SK-N-DZ (cell line): ENCODE results near the gene NAA38.

Experiments
- DNase-seq: peaks from one replicate; pipeline ENCODE4 v3.0.0-alpha.2; 2015; ENCODE audit warnings: low spot score

The NAA38 gene

GRCh38 chr17:7841396-7841914 is 15.9 kb downstream of the NAA38 start:
- DNase-seq = peak; percentile 77

- no peak for DNase-seq
These were observed 16.5 kb downstream of the NAA38 start for GRCh38 chr17:7840875-7841274.

- DNase-seq = no peak
These were observed 16.9 kb downstream of the NAA38 start for GRCh38 chr17:7840441-7840840.

- DNase-seq = no peak
These were observed 17.5 kb downstream of the NAA38 start for GRCh38 chr17:7839876-7840261.

GRCh38 chr17:7839190-7839875 is 18.0 kb downstream of the NAA38 start:
- no peak for DNase-seq

GRCh38 chr17:7838090-7839075 is 19.0 kb downstream of the NAA38 start:
- DNase-seq = peak; percentile 83

- DNase-seq = peak; percentile 43
These were observed 19.8 kb downstream of the NAA38 start for GRCh38 chr17:7837408-7838088.

- DNase-seq = peak; percentile 99
These were observed 20.6 kb downstream of the NAA38 start for GRCh38 chr17:7836596-7837407.

- DNase-seq = peak; percentile 74
These were observed 21.4 kb downstream of the NAA38 start for GRCh38 chr17:7835814-7836595.

- DNase-seq = peak; percentile 99
These were observed 22.2 kb downstream of the NAA38 start for GRCh38 chr17:7834957-7835813.

GRCh38 chr17:7834542-7834956 is 22.8 kb downstream of the NAA38 start:
- DNase-seq = no peak

GRCh38 chr17:7833795-7834541 is 23.4 kb downstream of the NAA38 start, which contains the start of gene KDM6B:
TSS of gene KDM6B (plus strand) at chr17:7834217. CDS start at chr17:7845555, 11,338 bp downstream.
- peak; percentile 93 for DNase-seq

- no peak for DNase-seq
These were observed 24.2 kb downstream of the NAA38 start for GRCh38 chr17:7833011-7833794.

GRCh38 chr17:7832431-7832830 is 24.9 kb downstream of the NAA38 start:
- DNase-seq = no peak

GRCh38 chr17:7831233-7831632 is 26.1 kb downstream of the NAA38 start:
- no peak for DNase-seq

GRCh38 chr17:7830616-7831015 is 26.7 kb downstream of the NAA38 start:
- DNase-seq = no peak

GRCh38 chr17:7825206-7825990 is 32.0 kb downstream of the NAA38 start:
- DNase-seq = peak; percentile 51
